Liver (tissue), 9 donors: ENCODE measurements around the gene RBM20. TPM values are rescaled to one million over a fixed set of nuclear protein-coding genes. Genes with fewer than 3 reads are reported as not detected.

Source experiments
- DNase-seq: peaks from one replicate; pipeline ENCODE4 v3.0.0-alpha.2; 2017; ENCODE audit warnings: low spot score
- H3K27ac ChIP-seq, 2 donors: one replicate each; pipeline ENCODE4 v1.7.0; 2013; ENCODE audit warnings: inconsistent platforms in 2 of 2, low read length in 2 of 2, control low read depth in 1 of 2, low read depth in 1 of 2, mild to moderate bottlenecking in 1 of 2
- H3K27me3 ChIP-seq, 4 donors: one replicate each; pipeline versions ENCODE4 v1.6.1 to v1.7.0; 2013; ENCODE audit warnings: low read length in 3 of 4, inconsistent platforms in 1 of 4, mild to moderate bottlenecking in 1 of 4, moderate library complexity in 1 of 4; ENCODE audit not compliant: control insufficient read depth in 4 of 4, insufficient read depth in 4 of 4
- H3K36me3 ChIP-seq, 4 donors: one replicate each; pipeline versions ENCODE4 v1.6.1 to v1.7.0; 2013; ENCODE audit warnings: low read length in 3 of 4, mild to moderate bottlenecking in 3 of 4, low read depth in 1 of 4, moderate library complexity in 1 of 4; ENCODE audit not compliant: control insufficient read depth in 4 of 4, insufficient read depth in 3 of 4
- H3K4me1 ChIP-seq, 4 donors: one replicate each; pipeline versions ENCODE4 v1.6.1 to v1.7.0; 2013; ENCODE audit warnings: low read length in 3 of 4, mild to moderate bottlenecking in 3 of 4, moderate library complexity in 1 of 4; ENCODE audit not compliant: control insufficient read depth in 4 of 4, insufficient read depth in 4 of 4
- H3K4me3 ChIP-seq, 3 donors: one replicate each; pipeline versions ENCODE4 v1.6.1 to v1.7.0; 2013; ENCODE audit warnings: low read length in 3 of 3, control low read depth in 1 of 3, low read depth in 1 of 3, mild to moderate bottlenecking in 1 of 3
- H3K9ac ChIP-seq, 2 donors: one replicate each; pipeline ENCODE4 v1.7.0; 2013; ENCODE audit warnings: low read length in 2 of 2, mild to moderate bottlenecking in 2 of 2, moderate library complexity in 2 of 2, control low read depth in 1 of 2, low read depth in 1 of 2
- H3K9me3 ChIP-seq, 4 donors: one replicate each; pipeline versions ENCODE4 v1.6.1 to v1.7.0; 2013; ENCODE audit warnings: low read length in 3 of 4; ENCODE audit not compliant: control insufficient read depth in 4 of 4
- ATF3 ChIP-seq: IDR thresholded peaks from 2 replicates; pipeline ENCODE4 v1.6.1; 2016; ENCODE audit warnings: antibody characterized with exemption
- CTCF ChIP-seq: fragments of 150-350 bp; IDR thresholded peaks from 2 replicates; pipeline ENCODE4 v1.5.1; 2017; ENCODE audit warnings: improper control_type of control experiment, low read depth, low read length; ENCODE audit not compliant: missing input control
- EGR1 ChIP-seq, 2 donors: IDR thresholded peaks; 2 replicates each; pipeline ENCODE4 v1.6.1; 2016 to 2018; ENCODE audit warnings: antibody characterized with exemption in 2 of 2, low read depth in 2 of 2
- FOXA1 ChIP-seq: IDR thresholded peaks from 2 replicates; pipeline ENCODE4 v1.6.1; 2016; ENCODE audit warnings: antibody characterized with exemption
- FOXA2 ChIP-seq: IDR thresholded peaks from 2 replicates; pipeline ENCODE4 v1.6.1; 2016; ENCODE audit warnings: antibody characterized with exemption
- GABPA ChIP-seq, 2 donors: IDR thresholded peaks in 1 of 2; conservative IDR thresholded peaks in 1 of 2; 2 replicates each; pipeline ENCODE4 v1.6.1; 2016; ENCODE audit warnings: antibody characterized with exemption in 2 of 2, mild to moderate bottlenecking in 1 of 2, moderate library complexity in 1 of 2
- HNF4A ChIP-seq, 2 donors: conservative IDR thresholded peaks; 2 replicates each; pipeline ENCODE4 v1.6.1; 2016; ENCODE audit warnings: antibody characterized with exemption in 2 of 2, mild to moderate bottlenecking in 2 of 2
- JUND ChIP-seq, 2 donors: IDR thresholded peaks; 2 replicates each; pipeline ENCODE4 v1.6.1; 2016; ENCODE audit warnings: antibody characterized with exemption in 2 of 2
- MAX ChIP-seq: IDR thresholded peaks from 2 replicates; pipeline ENCODE4 v1.6.1; 2016; ENCODE audit warnings: antibody characterized with exemption
- NR2F2 ChIP-seq: IDR thresholded peaks from 2 replicates; pipeline ENCODE4 v1.6.1; 2016; ENCODE audit warnings: antibody characterized with exemption
- RAD21 ChIP-seq, 2 donors: IDR thresholded peaks; 2 replicates each; pipeline ENCODE4 v1.6.1; 2016; ENCODE audit warnings: antibody characterized with exemption in 2 of 2, mild to moderate bottlenecking in 2 of 2
- REST ChIP-seq: IDR thresholded peaks from 2 replicates; pipeline ENCODE4 v1.6.1; 2016; ENCODE audit warnings: antibody characterized with exemption, mild to moderate bottlenecking
- RXRA ChIP-seq, 2 donors: IDR thresholded peaks; 2 replicates each; pipeline ENCODE4 v1.6.1; 2017 to 2018; ENCODE audit warnings: antibody characterized with exemption in 2 of 2, mild to moderate bottlenecking in 1 of 2
- SP1 ChIP-seq: IDR thresholded peaks from 2 replicates; pipeline ENCODE4 v1.6.1; 2018; ENCODE audit warnings: antibody characterized with exemption, mild to moderate bottlenecking
- TAF1 ChIP-seq: conservative IDR thresholded peaks from 2 replicates; pipeline ENCODE4 v1.6.1; 2016; ENCODE audit warnings: antibody characterized with exemption, mild to moderate bottlenecking
- YY1 ChIP-seq: IDR thresholded peaks from 2 replicates; pipeline ENCODE4 v1.6.1; 2016; ENCODE audit warnings: antibody characterized with exemption, mild to moderate bottlenecking
- ZBTB33 ChIP-seq: IDR thresholded peaks from 2 replicates; pipeline ENCODE4 v1.6.1; 2016; ENCODE audit warnings: antibody characterized with exemption
- WGBS: extraction: QIAGEN DNeasy Blood & Tissue Kit; methylation state at CpG from one replicate; pipeline ENCODE4 v1.1.7; 2013; 5-methylcytosine and 5-hydroxymethylcytosine counted together
- polyA plus RNA-seq, 2 donors: library from polyadenylated mRNA; stranded (reverse) in 1 of 2; unstranded in 1 of 2; fragments of 200-250 nt in 1 of 2; fragments of >200 nt in 1 of 2; fragmentation: Nextera tagmentation in 1 of 2; extraction: Ambion mirVana in 1 of 2; gene quantifications; one replicate each; pipeline versions ENCODE4 v1.2.1 to v1.2.3, GENCODE V29; 2013 to 2015
- total RNA-seq, 2 donors: library from RNA; depleted of rRNA; stranded (reverse); fragments of >200 nt; gene quantifications; one replicate each; pipeline ENCODE4 v1.2.3, GENCODE V29; 2014
- donor health status: healthy.
- donor health status: healthy.
- donor health status: healthy.
- donor health status: healthy.
- donor health status: healthy.

Gene RBM20
- total and polyA plus RNA-seq, 4 donors = 0.03 to 0.08 (median 0.05) TPM; not detected in 1

GRCh38 chr10:110612629-110613028, 31.5 kb upstream of the RBM20 start:
- no peak overlapping the region for H3K4me3 ChIP-seq
- no peaks in the 10 kb centered on the region for H3K4me1 ChIP-seq
- H3K27ac ChIP-seq = no peak overlapping the region
- 92% methylated on average over 4 of the region's 4 CpGs for WGBS
- H3K9ac ChIP-seq = no peak overlapping the region
- no peaks in the 10 kb centered on the region for H3K36me3 ChIP-seq
- TF ChIP-seq RXRA (IDR thresholded peaks at IDR 0.05) = no peak
- TF ChIP-seq GABPA (IDR thresholded peaks at IDR 0.05 in 1 of 2, conservative IDR thresholded peaks at IDR 0.05 in 1 of 2) = no peak
- TF ChIP-seq RAD21 (IDR thresholded peaks at IDR 0.05) = no peak
- TF ChIP-seq FOXA2 = no peak
- no peak for TF ChIP-seq EGR1 (IDR thresholded peaks at IDR 0.05; ENCODE audit: low read depth in 2 of 2)
- no peak for TF ChIP-seq REST
- TF ChIP-seq FOXA1 = no peak
- no peak for TF ChIP-seq SP1
- TF ChIP-seq ZBTB33 = no peak
- no peak for TF ChIP-seq NR2F2
- TF ChIP-seq JUND (IDR thresholded peaks at IDR 0.05) = no peak
- TF ChIP-seq MAX = no peak
- no peak for TF ChIP-seq ATF3
- H3K27me3 ChIP-seq = no peaks in the 10 kb centered on the region
- DNase-seq = no peak
- H3K9me3 ChIP-seq = no peaks in the 10 kb centered on the region

- WGBS = 84% methylated on average over 8 of the region's 8 CpGs
- TF ChIP-seq CTCF = no peak
- TF ChIP-seq YY1 = no peak
- TF ChIP-seq SP1 = no peak
- no peak for TF ChIP-seq RAD21 (IDR thresholded peaks at IDR 0.05)
- no peak for TF ChIP-seq HNF4A (conservative IDR thresholded peaks at IDR 0.05)
- TF ChIP-seq FOXA1 = no peak
- TF ChIP-seq EGR1 (IDR thresholded peaks at IDR 0.05; ENCODE audit: low read depth in 2 of 2) = no peak
- no peak for TF ChIP-seq TAF1
- TF ChIP-seq JUND (IDR thresholded peaks at IDR 0.05) = no peak
- TF ChIP-seq ZBTB33 = no peak
- TF ChIP-seq REST = no peak
- TF ChIP-seq RXRA (IDR thresholded peaks at IDR 0.05) = no peak
- no peak for TF ChIP-seq MAX
Measured at GRCh38 chr10:110613341-110613995, 30.7 kb upstream of the RBM20 start.

More at GRCh38 chr10:110613341-110613995, 30.7 kb upstream of the RBM20 start:
- H3K4me1 ChIP-seq = no peaks in the 10 kb centered on the region
- H3K36me3 ChIP-seq = no peaks in the 10 kb centered on the region
- no peak overlapping the region for H3K4me3 ChIP-seq
- H3K9me3 ChIP-seq = no peaks in the 10 kb centered on the region
- H3K9ac ChIP-seq = no peak overlapping the region
- no peaks in the 10 kb centered on the region for H3K27me3 ChIP-seq
- DNase-seq = no peak
- H3K27ac ChIP-seq = no peak overlapping the region
